Trophoblast cell (in vitro differentiated cells and primary cell): Measurements from ENCODE around the gene VSIG10.

Experiments
- DNase-seq, 2 donors: peaks; one replicate each; pipeline ENCODE4 v3.0.0-alpha.2; 2016
- H2AFZ ChIP-seq: 2 replicates; pipeline ENCODE4 v1.6.1; 2013; ENCODE audit warnings: low read length, moderate library complexity, mild to moderate bottlenecking; ENCODE audit not compliant: insufficient read depth, poor library complexity
- H2AK5ac ChIP-seq: 2 replicates; pipeline ENCODE4 v1.6.1; 2013; ENCODE audit warnings: mild to moderate bottlenecking, low read length
- H2BK120ac ChIP-seq: 2 replicates; pipeline ENCODE4 v1.6.1; 2013; ENCODE audit warnings: low read length, mild to moderate bottlenecking, moderate library complexity; ENCODE audit not compliant: insufficient read depth, poor library complexity
- H2BK12ac ChIP-seq: 2 replicates; pipeline ENCODE4 v1.6.1; 2013; ENCODE audit warnings: mild to moderate bottlenecking, low read length, moderate library complexity
- H2BK5ac ChIP-seq: 2 replicates; pipeline ENCODE4 v1.6.1; 2013; ENCODE audit warnings: low read length, low read depth, moderate library complexity, mild to moderate bottlenecking; ENCODE audit not compliant: poor library complexity
- H3K14ac ChIP-seq: 2 replicates; pipeline ENCODE4 v1.6.1; 2013; ENCODE audit warnings: mild to moderate bottlenecking, low read length
- H3K18ac ChIP-seq: 2 replicates; pipeline ENCODE4 v1.6.1; 2013; ENCODE audit warnings: mild to moderate bottlenecking, low read length
- H3K23ac ChIP-seq: 2 replicates; pipeline ENCODE4 v1.6.1; 2013; ENCODE audit warnings: low read length
- H3K27ac ChIP-seq: 2 replicates; pipeline ENCODE4 v1.5.1; 2013; ENCODE audit warnings: low read depth, mild to moderate bottlenecking, inconsistent platforms, low read length, moderate library complexity
- H3K27me3 ChIP-seq: 2 replicates; pipeline ENCODE4 v1.6.1; 2013; ENCODE audit warnings: inconsistent platforms, mild to moderate bottlenecking, low read length, moderate library complexity; ENCODE audit not compliant: insufficient read depth
- H3K36me3 ChIP-seq, 2 experiments: 1 replicate in 1 of 2; 2 replicates in 1 of 2; pipeline ENCODE4 v1.6.1; 2013; ENCODE audit warnings: low read length in 2 of 2, mild to moderate bottlenecking in 2 of 2, moderate library complexity in 1 of 2; ENCODE audit not compliant: insufficient read depth in 2 of 2, control insufficient read depth in 1 of 2
- H3K4ac ChIP-seq: 2 replicates; pipeline ENCODE4 v1.6.1; 2013; ENCODE audit warnings: low read depth, mild to moderate bottlenecking, low read length, moderate library complexity
- H3K4me1 ChIP-seq, 2 experiments: 1 replicate in 1 of 2; 2 replicates in 1 of 2; pipeline ENCODE4 v1.6.1; 2013; ENCODE audit warnings: low read length in 2 of 2, mild to moderate bottlenecking in 2 of 2, moderate library complexity in 1 of 2; ENCODE audit not compliant: insufficient read depth in 2 of 2, control insufficient read depth in 1 of 2
- H3K4me2 ChIP-seq: 2 replicates; pipeline ENCODE4 v1.6.1; 2013; ENCODE audit warnings: inconsistent platforms, mild to moderate bottlenecking, low read length, moderate library complexity
- H3K4me3 ChIP-seq: 2 replicates; pipeline ENCODE4 v1.5.1; 2013; ENCODE audit warnings: mild to moderate bottlenecking, low read depth, low read length, inconsistent platforms
- H3K79me1 ChIP-seq: one replicate; pipeline ENCODE4 v1.6.1; 2013; ENCODE audit warnings: low read length
- H3K79me2 ChIP-seq: 2 replicates; pipeline ENCODE4 v1.6.1; 2013; ENCODE audit warnings: low read length, mild to moderate bottlenecking; ENCODE audit not compliant: control insufficient read depth, insufficient read depth, poor library complexity
- H3K9ac ChIP-seq: 2 replicates; pipeline ENCODE4 v1.6.1; 2013; ENCODE audit warnings: mild to moderate bottlenecking, low read length
- H3K9me3 ChIP-seq: 2 replicates; pipeline ENCODE4 v1.6.1; 2013; ENCODE audit warnings: low read depth, mild to moderate bottlenecking, control low read depth, inconsistent platforms, low read length; ENCODE audit not compliant: insufficient read depth
- H4K12ac ChIP-seq: 2 replicates; pipeline ENCODE4 v1.6.1; 2013; ENCODE audit warnings: low read depth, mild to moderate bottlenecking, low read length, moderate library complexity
- H4K8ac ChIP-seq: 2 replicates; pipeline ENCODE4 v1.6.1; 2013; ENCODE audit warnings: low read depth, mild to moderate bottlenecking, low read length, moderate library complexity
- H4K91ac ChIP-seq: one replicate; pipeline ENCODE4 v1.6.1; 2013; ENCODE audit warnings: low read depth, mild to moderate bottlenecking, low read length, moderate library complexity
- WGBS: extraction: QIAGEN DNeasy Blood & Tissue Kit; methylation state at CpG from one replicate; pipeline ENCODE4 v1.1.7; 2013; ENCODE audit warnings: missing lambda C conversion rate; ENCODE audit not compliant: insufficient read length, insufficient coverage; ENCODE audit errors: extremely low coverage; 5-methylcytosine and 5-hydroxymethylcytosine counted together

The VSIG10 gene

DNA sequence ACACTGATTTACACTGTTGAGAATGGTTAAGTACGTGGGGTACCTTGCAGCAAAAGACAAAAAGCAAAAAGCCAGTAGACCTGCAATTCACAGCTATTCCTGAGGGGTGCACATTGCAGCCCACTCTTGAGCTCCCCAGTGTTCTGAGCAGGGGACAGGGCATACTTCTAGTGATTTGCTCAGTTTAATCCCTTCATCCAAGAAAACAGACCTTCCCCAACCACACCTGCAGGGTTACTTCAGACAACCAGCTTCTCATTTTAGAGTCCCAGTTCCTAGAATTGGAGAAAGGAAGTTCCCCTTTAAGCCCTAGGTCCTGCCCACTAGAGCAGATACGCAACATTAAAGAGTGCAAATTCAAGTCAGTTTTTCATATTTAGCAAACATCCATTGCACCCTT lies 39.2 kb downstream of the VSIG10 start:
- no peak overlapping the region for H3K4me2 ChIP-seq
- WGBS: no CpG with 5 or more reads among the region's 2 CpGs

DNA sequence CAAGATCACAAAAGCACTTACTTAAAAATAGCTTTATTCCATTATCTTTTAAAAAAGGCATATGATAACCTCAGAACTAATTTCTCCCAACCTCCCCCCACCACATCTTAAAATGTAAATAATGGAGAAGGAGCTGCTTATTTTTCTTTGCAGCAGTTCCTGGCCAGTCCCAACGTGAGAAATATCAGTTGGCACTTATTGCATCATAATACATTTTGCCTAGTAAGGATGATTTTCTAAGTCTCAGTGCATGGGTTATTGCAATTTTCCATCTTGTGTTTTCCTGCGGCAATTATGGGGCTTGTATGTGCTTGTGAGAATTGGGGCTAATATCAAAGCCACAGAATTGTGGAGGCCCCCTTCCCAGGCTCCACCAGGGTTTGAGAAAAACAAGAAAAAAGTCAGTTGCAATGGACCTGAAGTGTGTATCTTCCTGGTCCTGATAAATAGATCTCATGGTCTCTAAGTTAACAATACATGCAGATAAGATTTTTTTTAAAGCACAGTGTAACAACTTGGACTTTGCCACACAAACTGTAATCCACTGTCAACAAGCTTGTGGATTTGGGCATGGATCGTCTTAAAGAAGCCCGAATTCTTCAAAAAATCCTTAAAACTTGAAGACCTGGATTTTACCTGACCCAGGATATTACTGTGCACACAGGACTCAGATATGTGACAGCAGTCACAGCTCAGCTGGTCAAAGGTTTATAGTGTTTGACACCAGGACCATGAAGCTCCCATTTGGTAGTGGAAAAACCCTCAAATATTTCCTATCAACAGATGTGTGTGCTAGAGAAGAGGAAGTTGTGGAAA lies 40.0 kb downstream of the VSIG10 start:
- H3K4me3 ChIP-seq: no peak overlapping the region
- WGBS: no CpG with 5 or more reads among the region's 4 CpGs
- no peaks in the 10 kb centered on the region for H3K36me3 ChIP-seq

More for the DNA sequence above, 39.2 kb downstream of the VSIG10 start:
- Histone ChIP-seq H3K9me3 (no peaks in the 10 kb centered on the region), H3K79me1 (peaks cover 20% of the 10 kb centered on the region), H4K12ac (no peak overlapping the region), H4K8ac (no peak overlapping the region), H2BK5ac (no peak overlapping the region), H3K27ac (no peak overlapping the region), H3K23ac (no peak overlapping the region), H3K9ac (no peak overlapping the region), H2BK120ac (no peak overlapping the region), H3K4ac (no peak overlapping the region), H3K14ac (no peak overlapping the region), H4K91ac (no peak overlapping the region), H2BK12ac (no peak overlapping the region), H2AFZ (no peak overlapping the region), H3K27me3 (no peaks in the 10 kb centered on the region), H3K4me3 (no peak overlapping the region), H3K79me2 (peaks cover 15% of the 10 kb centered on the region), H3K36me3 (no peaks in the 10 kb centered on the region), H3K18ac (no peak overlapping the region), H2AK5ac (no peak overlapping the region), H3K4me1 (peaks cover 6 to 13% of the 10 kb centered on the region in 2 experiments)
- no peak for DNase-seq

DNA sequence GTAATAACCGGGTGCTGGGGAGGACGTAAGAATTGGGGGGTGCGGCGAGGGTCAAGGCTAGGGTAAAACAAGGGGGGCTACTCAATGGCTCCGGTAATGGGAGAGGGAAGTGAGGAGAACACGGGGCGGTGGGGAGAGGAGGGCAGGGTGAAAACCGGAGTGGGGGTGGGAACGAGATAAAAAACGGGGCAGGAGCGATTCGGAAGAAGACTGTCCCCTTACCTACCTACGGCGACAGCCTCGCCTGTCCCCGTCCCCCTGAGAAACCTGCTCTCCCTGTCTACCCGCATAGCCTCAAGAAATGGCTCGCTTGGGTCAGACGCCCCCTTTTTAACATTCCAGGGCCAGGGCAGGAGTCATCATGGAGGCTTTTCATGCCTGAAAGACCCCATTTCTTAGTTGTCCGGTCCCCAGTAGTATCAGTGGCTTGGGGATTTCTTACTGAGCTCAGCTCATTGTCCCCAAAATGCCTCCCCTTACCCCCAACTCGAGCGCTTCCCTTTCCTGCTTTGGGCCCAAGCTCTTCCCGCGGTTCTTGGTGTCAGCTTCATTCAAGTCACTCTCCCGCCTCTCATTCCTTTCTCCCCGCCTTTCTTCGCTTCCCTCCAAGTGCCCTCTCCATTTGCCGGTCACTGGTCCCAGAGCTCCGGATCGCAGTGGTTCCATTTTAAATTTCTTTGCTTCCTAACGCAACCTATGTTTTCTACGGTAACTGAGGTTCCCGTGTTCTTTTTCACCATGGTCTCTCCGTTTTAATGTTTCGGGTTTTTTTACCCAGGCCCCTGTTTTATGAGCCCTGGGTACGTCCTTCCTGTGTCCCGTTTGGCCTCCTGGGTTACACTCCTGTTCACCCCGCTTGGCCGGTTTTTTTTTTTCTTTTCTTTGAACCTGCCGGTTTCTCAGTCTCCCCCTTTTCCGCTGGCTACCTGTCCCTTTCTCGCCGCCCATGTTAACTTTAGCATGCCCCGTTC lies 41.7 kb downstream of the VSIG10 start:
- peak; percentile 62 to 72 for DNase-seq
- Histone ChIP-seq H3K27me3 (no peaks in the 10 kb centered on the region), H3K9ac (peak overlapping the region; percentile 99), H3K14ac (peak overlapping the region; percentile 99), H3K18ac (peak overlapping the region; percentile 99), H3K79me1 (peaks cover 20% of the 10 kb centered on the region), H4K12ac (peak overlapping the region; percentile 96), H2AFZ (peak overlapping the region; percentile 78), H2BK12ac (peak overlapping the region; percentile 11), H3K4me3 (peak overlapping the region; percentile 79), H3K4me1 (peaks cover 6 to 13% of the 10 kb centered on the region in 2 experiments), H4K91ac (peak overlapping the region; percentile 97), H3K4ac (peak overlapping the region; percentile 97), H3K79me2 (peaks cover 15% of the 10 kb centered on the region), H4K8ac (peak overlapping the region; percentile 93), H3K36me3 (peaks cover 0 to 2% of the 10 kb centered on the region in 2 experiments), H3K9me3 (no peaks in the 10 kb centered on the region), H3K4me2 (peak overlapping the region; percentile 86), H2BK120ac (peak overlapping the region; percentile 93), H2BK5ac (peak overlapping the region; percentile 96), H2AK5ac (peak overlapping the region; percentile 92), H3K27ac (peak overlapping the region; percentile 88), H3K23ac (no peak overlapping the region)
- WGBS: no CpG with 5 or more reads among the region's 44 CpGs

More for the DNA sequence above, 40.0 kb downstream of the VSIG10 start:
- no peak overlapping the region for H2AFZ ChIP-seq
- H3K4me2 ChIP-seq: no peak overlapping the region
- no peak overlapping the region for H3K23ac ChIP-seq
- no peak overlapping the region for H4K8ac ChIP-seq
- H3K79me2 ChIP-seq: peaks cover 15% of the 10 kb centered on the region
- H2AK5ac ChIP-seq: no peak overlapping the region
- no peaks in the 10 kb centered on the region for H3K27me3 ChIP-seq
- no peak overlapping the region for H4K12ac ChIP-seq
- no peak overlapping the region for H3K4ac ChIP-seq
- H2BK12ac ChIP-seq: no peak overlapping the region
- no peak overlapping the region for H3K18ac ChIP-seq
- peak in 1 of 2 donors; percentile 19 for DNase-seq
- no peak overlapping the region for H3K27ac ChIP-seq
- H3K4me1 ChIP-seq: peaks cover 6 to 13% of the 10 kb centered on the region in 2 experiments
- H3K79me1 ChIP-seq: peaks cover 20% of the 10 kb centered on the region
- no peak overlapping the region for H3K14ac ChIP-seq
- no peak overlapping the region for H3K9ac ChIP-seq
- H3K9me3 ChIP-seq: no peaks in the 10 kb centered on the region
- no peak overlapping the region for H4K91ac ChIP-seq
- no peak overlapping the region for H2BK5ac ChIP-seq
- no peak overlapping the region for H2BK120ac ChIP-seq
